HEK293 (cell line): Measurements from ENCODE around the gene PITPNM3.

Experiments used
- HOXC10 ChIP-seq: sonication (generic); formaldehyde crosslinking; IDR thresholded peaks from 2 replicates; pipeline ENCODE4 v1.8.1; 2023; ENCODE audit warnings: mild to moderate bottlenecking, missing genetic modification reagents
- TRIM28 ChIP-seq: IDR thresholded peaks from 2 replicates; pipeline ENCODE4 v1.6.1; 2011; ENCODE audit warnings: low read length, control low read depth, borderline replicate concordance
- ZBTB20 ChIP-seq: fragments of 450-650 bp; formaldehyde crosslinking; IDR thresholded peaks from 2 replicates; pipeline ENCODE4 v1.5.1; 2016; ENCODE audit warnings: missing biosample characterization, missing genetic modification characterization
- ZBTB8A ChIP-seq: fragments of 450-650 bp; formaldehyde crosslinking; IDR thresholded peaks from 2 replicates; pipeline ENCODE4 v1.5.1; 2016; ENCODE audit warnings: missing biosample characterization, missing genetic modification characterization
- ZFP69B ChIP-seq: fragments of 450-650 bp; formaldehyde crosslinking; IDR thresholded peaks from 2 replicates; pipeline ENCODE4 v1.5.1; 2016; ENCODE audit warnings: missing biosample characterization, missing genetic modification characterization
- ZNF112 ChIP-seq: fragments of 450-650 bp; formaldehyde crosslinking; IDR thresholded peaks from 2 replicates; pipeline ENCODE4 v1.5.0; 2017; ENCODE audit warnings: missing biosample characterization, missing genetic modification characterization
- ZNF138 ChIP-seq: fragments of 450-650 bp; formaldehyde crosslinking; IDR thresholded peaks from 2 replicates; pipeline ENCODE4 v1.5.1; 2016; ENCODE audit warnings: missing biosample characterization, missing genetic modification characterization, borderline replicate concordance
- ZNF558 ChIP-seq: fragments of 450-650 bp; formaldehyde crosslinking; IDR thresholded peaks from 2 replicates; pipeline ENCODE4 v1.5.1; 2016; ENCODE audit warnings: missing biosample characterization, missing genetic modification characterization
- ZNF664 ChIP-seq: fragments of 450-650 bp; formaldehyde crosslinking; IDR thresholded peaks from 2 replicates; pipeline ENCODE4 v1.5.1; 2016; ENCODE audit warnings: missing biosample characterization, missing genetic modification characterization
- ZNF701 ChIP-seq: fragments of 450-650 bp; formaldehyde crosslinking; IDR thresholded peaks from 2 replicates; pipeline ENCODE4 v1.5.1; 2016; ENCODE audit warnings: missing biosample characterization, missing genetic modification characterization
- TF ChIP-seq, protein P1 (sequence below): fragments of 450-650 bp; formaldehyde crosslinking; IDR thresholded peaks from 2 replicates; pipeline ENCODE4 v1.5.1; 2016; ENCODE audit warnings: missing biosample characterization, missing genetic modification characterization, low read depth
- TF ChIP-seq, protein P2 (sequence below): fragments of 450-650 bp; formaldehyde crosslinking; IDR thresholded peaks from 2 replicates; pipeline ENCODE4 v1.5.1; 2016; ENCODE audit warnings: missing biosample characterization, missing genetic modification characterization

DNA sequence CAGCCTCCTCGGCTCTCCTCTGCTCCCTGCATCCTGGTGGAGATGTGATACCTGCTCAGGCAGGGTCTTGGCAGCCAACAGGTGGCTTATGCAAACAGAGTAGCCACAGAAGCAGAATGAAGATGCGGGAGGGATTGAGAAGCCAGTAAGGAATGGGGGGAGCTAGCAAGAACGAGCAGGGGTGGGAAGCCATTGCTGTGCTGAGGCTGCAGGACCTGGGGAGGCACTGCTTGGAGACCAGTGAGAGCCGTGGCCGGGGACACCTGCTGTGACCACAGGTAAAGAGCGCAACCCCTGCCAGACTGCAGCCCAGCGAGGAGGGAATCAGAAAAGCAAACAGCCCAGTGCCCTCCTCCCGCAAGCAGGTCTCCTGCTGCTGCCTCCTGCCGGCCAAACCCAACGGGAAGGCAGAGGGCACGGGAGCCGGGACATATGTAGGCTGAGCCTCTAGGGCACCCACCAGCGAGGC, 136.1 kb downstream of the PITPNM3 start:
- TF ChIP-seq ZNF112 (no peak), TRIM28 (no peak), ZNF138 (tag by site-specific recombination) (no peak), ZNF558 (no peak), ZBTB20 (tag by site-specific recombination) (no peak), ZNF701 (tag by site-specific recombination) (no peak), ZFP69B (tag by site-specific recombination) (no peak), ZBTB8A (no peak), HOXC10 (CRISPR knock-in tag) (no peak), ZNF664 (tag by site-specific recombination) (no peak)
- TF ChIP-seq, protein P1, sequence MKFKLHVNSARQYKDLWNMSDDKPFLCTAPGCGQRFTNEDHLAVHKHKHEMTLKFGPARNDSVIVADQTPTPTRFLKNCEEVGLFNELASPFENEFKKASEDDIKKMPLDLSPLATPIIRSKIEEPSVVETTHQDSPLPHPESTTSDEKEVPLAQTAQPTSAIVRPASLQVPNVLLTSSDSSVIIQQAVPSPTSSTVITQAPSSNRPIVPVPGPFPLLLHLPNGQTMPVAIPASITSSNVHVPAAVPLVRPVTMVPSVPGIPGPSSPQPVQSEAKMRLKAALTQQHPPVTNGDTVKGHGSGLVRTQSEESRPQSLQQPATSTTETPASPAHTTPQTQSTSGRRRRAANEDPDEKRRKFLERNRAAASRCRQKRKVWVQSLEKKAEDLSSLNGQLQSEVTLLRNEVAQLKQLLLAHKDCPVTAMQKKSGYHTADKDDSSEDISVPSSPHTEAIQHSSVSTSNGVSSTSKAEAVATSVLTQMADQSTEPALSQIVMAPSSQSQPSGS (tag by site-specific recombination): no peak
- TF ChIP-seq, protein P2, sequence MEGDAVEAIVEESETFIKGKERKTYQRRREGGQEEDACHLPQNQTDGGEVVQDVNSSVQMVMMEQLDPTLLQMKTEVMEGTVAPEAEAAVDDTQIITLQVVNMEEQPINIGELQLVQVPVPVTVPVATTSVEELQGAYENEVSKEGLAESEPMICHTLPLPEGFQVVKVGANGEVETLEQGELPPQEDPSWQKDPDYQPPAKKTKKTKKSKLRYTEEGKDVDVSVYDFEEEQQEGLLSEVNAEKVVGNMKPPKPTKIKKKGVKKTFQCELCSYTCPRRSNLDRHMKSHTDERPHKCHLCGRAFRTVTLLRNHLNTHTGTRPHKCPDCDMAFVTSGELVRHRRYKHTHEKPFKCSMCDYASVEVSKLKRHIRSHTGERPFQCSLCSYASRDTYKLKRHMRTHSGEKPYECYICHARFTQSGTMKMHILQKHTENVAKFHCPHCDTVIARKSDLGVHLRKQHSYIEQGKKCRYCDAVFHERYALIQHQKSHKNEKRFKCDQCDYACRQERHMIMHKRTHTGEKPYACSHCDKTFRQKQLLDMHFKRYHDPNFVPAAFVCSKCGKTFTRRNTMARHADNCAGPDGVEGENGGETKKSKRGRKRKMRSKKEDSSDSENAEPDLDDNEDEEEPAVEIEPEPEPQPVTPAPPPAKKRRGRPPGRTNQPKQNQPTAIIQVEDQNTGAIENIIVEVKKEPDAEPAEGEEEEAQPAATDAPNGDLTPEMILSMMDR (tag by site-specific recombination): peak; percentile 49
